Measurements from ENCODE around the gene CHST8.
"Not testable (repeated sequence)": the region's sequence is repeated elsewhere in the genome, so short reads cannot be mapped to it uniquely, and the experiment has no call there.

The CHST8 gene, protein sequence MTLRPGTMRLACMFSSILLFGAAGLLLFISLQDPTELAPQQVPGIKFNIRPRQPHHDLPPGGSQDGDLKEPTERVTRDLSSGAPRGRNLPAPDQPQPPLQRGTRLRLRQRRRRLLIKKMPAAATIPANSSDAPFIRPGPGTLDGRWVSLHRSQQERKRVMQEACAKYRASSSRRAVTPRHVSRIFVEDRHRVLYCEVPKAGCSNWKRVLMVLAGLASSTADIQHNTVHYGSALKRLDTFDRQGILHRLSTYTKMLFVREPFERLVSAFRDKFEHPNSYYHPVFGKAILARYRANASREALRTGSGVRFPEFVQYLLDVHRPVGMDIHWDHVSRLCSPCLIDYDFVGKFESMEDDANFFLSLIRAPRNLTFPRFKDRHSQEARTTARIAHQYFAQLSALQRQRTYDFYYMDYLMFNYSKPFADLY

DNA sequence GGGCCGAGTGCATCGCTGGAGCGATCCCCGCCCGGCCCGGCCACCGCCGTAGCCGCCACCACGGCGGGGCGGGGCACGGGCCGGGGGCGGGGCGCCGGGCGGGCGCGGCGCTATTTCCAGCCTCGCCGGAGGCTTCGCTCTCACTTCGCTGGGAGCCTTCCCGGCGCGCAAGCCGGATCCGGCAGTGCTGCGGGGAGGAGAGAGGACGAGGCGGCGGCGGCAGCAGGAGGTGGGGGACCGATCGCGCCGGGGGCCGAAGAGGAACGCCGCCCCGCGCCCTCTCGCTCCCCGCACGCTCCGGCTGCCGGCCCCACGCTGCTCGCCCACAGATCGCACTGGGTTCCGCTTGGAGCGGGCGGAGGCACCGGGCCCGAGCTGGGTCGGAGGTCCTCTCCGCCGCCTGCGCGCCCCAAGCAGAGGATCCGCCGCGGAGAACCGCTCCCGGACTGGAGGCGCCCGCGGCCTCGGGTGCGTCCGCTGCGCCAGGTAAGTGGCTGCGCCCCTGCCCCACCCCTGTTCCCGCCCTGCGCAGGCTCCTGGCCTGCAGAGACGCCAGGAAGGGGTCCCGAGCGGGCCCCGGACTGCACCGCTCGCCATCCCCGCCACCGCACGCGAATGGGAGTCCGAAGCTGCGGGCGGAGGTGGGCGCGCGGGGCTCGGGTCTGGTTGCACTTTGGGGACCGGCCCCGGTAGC is at the start of gene CHST8:
CHST8 (plus strand) TSS at position 143 of the 694 bp plus-strand sequence. CDS start 67,309 bp downstream, outside the sequence.
- peak in 15 of 56 donors; percentile 1 to 44 (median 19) for DNase-seq

GRCh38 chr19:33572929-33573328 is 48.8 kb upstream of the CHST8 start:
- DNase-seq, result no peak

GRCh38 chr19:33574824-33575223 is 46.9 kb upstream of the CHST8 start:
- DNase-seq, result no peak

- no peak for DNase-seq
Observed at GRCh38 chr19:33578697-33579096, 43.1 kb upstream of the CHST8 start.

GRCh38 chr19:33580026-33580644 is 41.6 kb upstream of the CHST8 start:
- DNase-seq, result no peak

DNA sequence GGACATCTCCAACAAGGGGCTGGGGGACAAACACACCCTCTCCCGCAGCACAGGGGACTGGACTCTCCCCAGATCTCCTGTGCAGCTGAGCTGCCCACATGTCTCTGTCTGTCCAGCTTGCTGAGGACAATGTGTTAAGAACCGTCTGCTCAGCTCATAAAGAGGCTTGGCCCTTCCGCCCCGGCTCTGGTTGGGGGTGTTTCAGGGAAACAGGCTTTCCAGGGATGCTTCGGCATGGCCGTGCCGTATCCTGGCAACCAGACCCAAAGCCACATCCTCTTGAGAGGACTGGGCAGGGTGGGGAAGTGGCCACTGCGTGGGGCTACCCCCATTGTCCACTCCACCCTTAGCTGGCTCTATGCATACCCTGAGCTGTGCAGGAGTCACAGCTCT is 41.1 kb upstream of the CHST8 start:
- DNase-seq, result peak in 13 of 56 donors; percentile 4 to 34 (median 11)

DNA sequence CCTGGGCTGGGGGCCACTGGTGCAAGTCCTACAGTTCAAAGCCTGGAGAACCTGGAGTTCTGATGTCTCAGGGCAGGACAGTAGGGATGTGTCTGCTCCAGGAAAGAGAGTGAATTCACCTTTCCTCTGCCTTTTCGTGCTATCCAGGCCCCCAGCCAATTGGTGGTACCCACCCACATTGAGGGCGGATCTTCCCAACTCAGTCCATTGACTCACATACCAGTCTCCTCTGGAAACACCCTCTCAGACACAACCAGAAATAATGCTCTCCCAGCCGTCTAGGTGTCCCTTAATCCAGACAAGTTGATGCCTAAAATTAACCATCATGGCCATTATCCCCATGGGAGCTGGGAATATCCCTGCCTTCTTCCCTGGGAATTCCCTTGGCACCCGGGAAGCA is 38.8 kb upstream of the CHST8 start:
- DNase-seq, result no peak

GRCh38 chr19:33587150-33587549 is 34.6 kb upstream of the CHST8 start:
- no peak for DNase-seq

- no peak for DNase-seq
Observed at GRCh38 chr19:33590224-33590623, 31.5 kb upstream of the CHST8 start.

GRCh38 chr19:33595783-33596182 is 26.0 kb upstream of the CHST8 start:
- no peak for DNase-seq

DNA sequence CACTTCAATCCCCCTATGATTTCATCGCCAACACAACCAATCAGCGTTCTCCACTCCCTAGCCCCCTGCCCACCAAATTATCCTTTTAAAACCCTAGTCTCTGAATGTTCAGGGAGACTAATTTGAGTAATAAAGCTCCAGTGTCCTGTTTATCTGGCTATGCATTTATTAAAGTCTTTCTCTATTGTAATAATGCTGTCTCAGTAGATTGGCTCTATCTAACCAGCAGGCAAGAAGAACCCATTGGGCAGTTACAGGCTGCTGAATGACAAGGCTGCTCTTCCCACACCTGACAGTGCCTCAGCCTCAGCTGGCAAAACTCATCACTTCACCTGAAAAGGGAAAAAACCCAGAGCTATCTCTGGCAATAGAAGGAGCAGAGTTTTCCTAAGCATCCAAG is 20.2 kb upstream of the CHST8 start:
- DNase-seq, result no peak

DNA sequence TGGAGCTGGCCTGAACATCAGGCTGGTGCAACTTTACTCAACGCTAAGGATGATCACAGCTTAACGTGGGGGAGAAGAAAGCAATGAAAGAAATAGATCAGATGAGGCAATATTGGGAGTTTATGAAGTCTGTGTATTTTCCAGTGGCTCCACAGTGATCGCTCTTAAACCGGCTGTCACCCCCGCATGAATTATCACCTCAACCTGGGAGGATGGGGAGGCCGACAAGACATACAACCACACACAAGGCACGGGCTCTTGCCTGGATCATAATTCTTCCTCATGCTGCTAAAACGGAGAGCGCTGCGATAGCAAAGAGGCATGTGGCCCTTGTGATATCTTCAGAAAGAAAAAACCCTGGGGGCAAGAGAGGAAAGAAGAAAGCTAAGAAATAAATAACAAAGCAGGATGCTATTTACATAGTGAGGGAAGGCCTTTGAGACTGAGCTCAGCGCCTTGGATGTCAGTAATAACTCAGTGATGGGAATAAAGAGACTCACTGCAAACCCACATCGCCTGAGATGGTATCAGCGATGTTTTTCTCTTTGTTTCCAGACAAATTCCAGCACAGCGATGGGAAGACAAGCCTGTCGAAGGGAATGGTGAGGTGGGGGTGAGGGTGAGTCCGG is 19.1 kb upstream of the CHST8 start:
- DNase-seq, result no peak

GRCh38 chr19:33603377-33603776 is 18.4 kb upstream of the CHST8 start:
- DNase-seq, result no peak

GRCh38 chr19:33604651-33605050 is 17.1 kb upstream of the CHST8 start:
- no peak for DNase-seq

- DNase-seq, result not testable (repeated sequence)
Observed at GRCh38 chr19:33605803-33606295, 15.9 kb upstream of the CHST8 start.

DNA sequence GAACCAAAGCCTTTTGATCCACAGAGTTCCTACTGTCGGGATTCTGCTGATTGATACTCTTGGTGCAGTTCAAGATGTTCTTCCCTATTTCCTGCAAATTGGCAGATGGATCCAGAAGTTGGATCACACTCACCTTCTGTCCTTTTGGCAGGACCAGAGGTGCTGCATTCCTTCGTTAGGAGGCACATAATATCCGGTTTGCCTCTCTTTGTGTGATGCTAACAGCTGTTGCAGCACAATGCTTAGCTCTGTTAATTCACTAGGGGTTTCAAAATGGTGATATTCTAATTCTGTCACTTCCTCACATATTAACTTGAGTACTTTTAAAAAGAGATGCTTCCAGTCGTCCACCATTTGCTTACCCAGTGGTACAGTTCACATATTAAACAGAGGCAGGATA is 15.2 kb upstream of the CHST8 start:
- no peak for DNase-seq

DNA sequence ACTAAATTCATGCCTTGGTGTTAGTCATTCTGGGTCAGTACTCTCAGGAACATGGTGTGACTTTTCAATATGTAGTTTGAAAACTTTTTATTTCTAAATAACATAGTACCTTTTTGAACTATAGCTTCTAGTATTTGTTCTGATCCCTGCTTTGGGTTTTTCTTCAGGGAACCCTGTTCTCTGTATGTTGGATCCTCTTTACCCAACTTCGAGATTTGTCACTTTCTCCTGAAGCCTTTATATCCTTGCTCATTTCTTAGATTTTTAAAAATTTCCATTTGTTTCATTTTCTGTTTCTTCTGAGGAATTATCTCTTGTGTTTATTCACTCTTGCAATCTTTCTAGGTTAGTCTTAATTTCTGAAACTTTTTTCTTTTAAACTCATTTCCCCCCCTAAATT is 12.4 kb upstream of the CHST8 start:
- DNase-seq, result no peak

DNA sequence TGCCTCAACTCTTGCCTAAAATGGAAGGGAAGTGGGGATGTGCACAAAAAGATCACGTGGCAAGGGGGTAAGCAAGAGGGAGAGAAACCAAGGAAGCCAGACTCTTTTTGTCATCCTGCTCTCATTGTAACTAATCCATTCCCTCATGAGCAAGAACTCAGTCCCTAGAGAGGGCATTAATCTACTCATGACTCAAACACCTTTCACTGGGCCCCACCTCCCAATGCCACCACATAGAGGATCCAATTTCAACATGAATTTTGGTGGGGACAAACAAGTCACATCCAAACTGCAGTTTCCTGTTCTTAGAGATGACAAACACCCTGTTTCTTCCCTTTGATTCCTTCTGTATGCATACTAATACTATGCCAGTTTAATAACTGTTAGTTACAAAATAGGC is 11.2 kb upstream of the CHST8 start:
- no peak for DNase-seq

- no peak for DNase-seq
Observed at GRCh38 chr19:33612928-33613619, 8.7 kb upstream of the CHST8 start.

GRCh38 chr19:33613620-33614000 is 8.1 kb upstream of the CHST8 start:
- no peak for DNase-seq

- DNase-seq, result no peak
Observed at GRCh38 chr19:33616346-33616745, 5.4 kb upstream of the CHST8 start.
